GM12878 (cell line): ENCODE data around the gene BNC2. TPM values are rescaled to one million over a fixed set of nuclear protein-coding genes. Genes with fewer than 3 reads are reported as not detected.

Source experiments
- EGR1 ChIP-seq, 2 experiments: IDR thresholded peaks; 1 replicate in 1 of 2; 2 replicates in 1 of 2; pipeline ENCODE4 v1.6.1; 2011 to 2012; ENCODE audit warnings: low read depth in 2 of 2, low read length in 2 of 2, borderline replicate concordance in 1 of 2, mild to moderate bottlenecking in 1 of 2, moderate library complexity in 1 of 2
- FOXK2 ChIP-seq: fragments of 450-650 bp; IDR thresholded peaks from 2 replicates; pipeline ENCODE4 v1.6.1; 2017; ENCODE audit warnings: mild to moderate bottlenecking, moderate library complexity
- RELA ChIP-seq: fragments of 450-650 bp; IDR thresholded peaks from 2 replicates; pipeline ENCODE4 v1.8.0; 2014; ENCODE audit warnings: borderline replicate concordance; ENCODE audit not compliant: partially characterized antibody
- SPI1 ChIP-seq: IDR thresholded peaks from 2 replicates; pipeline ENCODE4 v1.6.1; 2011; ENCODE audit warnings: low read depth, mild to moderate bottlenecking, low read length, moderate library complexity, borderline replicate concordance; ENCODE audit not compliant: insufficient read depth
- SREBF1 ChIP-seq: IDR thresholded peaks from 2 replicates; pipeline ENCODE4 v1.6.1; 2012; ENCODE audit warnings: mild to moderate bottlenecking, low read length
- polyA plus RNA-seq, 11 experiments: library from polyadenylated mRNA; depleted of rRNA in 4 of 11; unstranded in 6 of 11; stranded (reverse) in 5 of 11; fragments of >200 nt; fragmentation: Nextera tagmentation in 4 of 11; fragmentation: Illumina TruSeq in 1 of 11; extraction: Ambion mirVana in 4 of 11; extraction: Trizol in 1 of 11; gene quantifications; 1 replicate in 1 of 11; 2 replicates in 10 of 11; pipeline versions ENCODE4 v1.2.1 to v1.2.3, GENCODE V29; 2011 to 2016; ENCODE audit warnings: inconsistent platforms in 2 of 11, missing spikeins in 2 of 11, low read depth in 1 of 11
- total RNA-seq, 4 experiments: library from RNA; depleted of rRNA in 3 of 4; stranded (reverse); fragments of >200 nt in 3 of 4; fragmentation: Illumina TruSeq in 1 of 4; extraction: Trizol in 1 of 4; gene quantifications; 2 replicates each; pipeline versions ENCODE4 v1.2.1 to v1.2.3, GENCODE V29; 2013 to 2021
- TF ChIP-seq, protein P1 (sequence below): IDR thresholded peaks from 2 replicates; pipeline ENCODE4 v1.6.1; 2012; ENCODE audit warnings: low read depth, low read length, improper control_type of control experiment
- TF ChIP-seq, protein P2 (sequence below): fragments of 450-650 bp; conservative IDR thresholded peaks from 2 replicates; pipeline ENCODE4 v1.6.1; 2017; ENCODE audit warnings: mild to moderate bottlenecking, moderate library complexity
- TF ChIP-seq, protein P3 (sequence below): IDR thresholded peaks from 2 replicates; pipeline ENCODE4 v1.6.1; 2012; ENCODE audit warnings: low read depth, low read length, improper control_type of control experiment
- TF ChIP-seq, protein P4 (sequence below): fragments of 450-650 bp; IDR thresholded peaks from 2 replicates; pipeline ENCODE4 v1.6.1; 2017; ENCODE audit warnings: mild to moderate bottlenecking, low read depth, inconsistent platforms; ENCODE audit not compliant: poor library complexity, severe bottlenecking
- TF ChIP-seq, protein P5 (sequence below): IDR thresholded peaks from 2 replicates; pipeline ENCODE4 v1.6.1; 2011; ENCODE audit warnings: borderline replicate concordance, low read depth, mild to moderate bottlenecking, moderate library complexity, mixed read lengths, low read length; ENCODE audit not compliant: insufficient read depth; ENCODE audit errors: extremely low read length

The BNC2 gene
- total and polyA plus RNA-seq, 10 of the 15 experiments (the other 5 are each of a cell fraction or from before 2014, with no cell fraction given): 0.05 to 14.5 (median 0.26) TPM

DNA sequence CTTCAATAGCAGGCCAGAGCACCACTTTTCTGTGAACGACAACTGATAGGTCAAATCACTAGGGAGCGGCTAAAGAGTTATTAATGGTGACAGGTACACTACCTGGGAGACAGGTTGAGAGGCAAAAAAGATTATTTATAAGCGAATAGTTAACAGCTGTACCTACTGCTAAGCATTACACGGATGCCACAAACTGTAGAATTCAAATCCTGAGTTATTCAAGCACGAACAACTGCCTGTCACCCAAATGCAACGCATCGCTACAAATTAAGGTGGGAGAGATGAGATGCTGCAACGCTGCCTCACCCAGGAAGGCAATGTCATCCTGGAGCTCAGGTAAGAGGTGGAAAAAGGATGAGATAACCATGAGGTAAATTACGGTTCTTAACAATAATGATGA, 342.9 kb downstream of the BNC2 start (continued):
- TF ChIP-seq, protein P1, sequence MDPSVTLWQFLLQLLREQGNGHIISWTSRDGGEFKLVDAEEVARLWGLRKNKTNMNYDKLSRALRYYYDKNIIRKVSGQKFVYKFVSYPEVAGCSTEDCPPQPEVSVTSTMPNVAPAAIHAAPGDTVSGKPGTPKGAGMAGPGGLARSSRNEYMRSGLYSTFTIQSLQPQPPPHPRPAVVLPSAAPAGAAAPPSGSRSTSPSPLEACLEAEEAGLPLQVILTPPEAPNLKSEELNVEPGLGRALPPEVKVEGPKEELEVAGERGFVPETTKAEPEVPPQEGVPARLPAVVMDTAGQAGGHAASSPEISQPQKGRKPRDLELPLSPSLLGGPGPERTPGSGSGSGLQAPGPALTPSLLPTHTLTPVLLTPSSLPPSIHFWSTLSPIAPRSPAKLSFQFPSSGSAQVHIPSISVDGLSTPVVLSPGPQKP: no peak
- TF ChIP-seq FOXK2: no peak
- no peak for TF ChIP-seq SPI1
- TF ChIP-seq EGR1 (IDR thresholded peaks at IDR 0.05; ENCODE audit: borderline replicate concordance in 1 of 2, low read depth in 2 of 2, low read length in 2 of 2): no peak
- TF ChIP-seq, protein P2, sequence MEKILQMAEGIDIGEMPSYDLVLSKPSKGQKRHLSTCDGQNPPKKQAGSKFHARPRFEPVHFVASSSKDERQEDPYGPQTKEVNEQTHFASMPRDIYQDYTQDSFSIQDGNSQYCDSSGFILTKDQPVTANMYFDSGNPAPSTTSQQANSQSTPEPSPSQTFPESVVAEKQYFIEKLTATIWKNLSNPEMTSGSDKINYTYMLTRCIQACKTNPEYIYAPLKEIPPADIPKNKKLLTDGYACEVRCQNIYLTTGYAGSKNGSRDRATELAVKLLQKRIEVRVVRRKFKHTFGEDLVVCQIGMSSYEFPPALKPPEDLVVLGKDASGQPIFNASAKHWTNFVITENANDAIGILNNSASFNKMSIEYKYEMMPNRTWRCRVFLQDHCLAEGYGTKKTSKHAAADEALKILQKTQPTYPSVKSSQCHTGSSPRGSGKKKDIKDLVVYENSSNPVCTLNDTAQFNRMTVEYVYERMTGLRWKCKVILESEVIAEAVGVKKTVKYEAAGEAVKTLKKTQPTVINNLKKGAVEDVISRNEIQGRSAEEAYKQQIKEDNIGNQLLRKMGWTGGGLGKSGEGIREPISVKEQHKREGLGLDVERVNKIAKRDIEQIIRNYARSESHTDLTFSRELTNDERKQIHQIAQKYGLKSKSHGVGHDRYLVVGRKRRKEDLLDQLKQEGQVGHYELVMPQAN: no peak
- no peak for TF ChIP-seq RELA
- TF ChIP-seq, protein P3, sequence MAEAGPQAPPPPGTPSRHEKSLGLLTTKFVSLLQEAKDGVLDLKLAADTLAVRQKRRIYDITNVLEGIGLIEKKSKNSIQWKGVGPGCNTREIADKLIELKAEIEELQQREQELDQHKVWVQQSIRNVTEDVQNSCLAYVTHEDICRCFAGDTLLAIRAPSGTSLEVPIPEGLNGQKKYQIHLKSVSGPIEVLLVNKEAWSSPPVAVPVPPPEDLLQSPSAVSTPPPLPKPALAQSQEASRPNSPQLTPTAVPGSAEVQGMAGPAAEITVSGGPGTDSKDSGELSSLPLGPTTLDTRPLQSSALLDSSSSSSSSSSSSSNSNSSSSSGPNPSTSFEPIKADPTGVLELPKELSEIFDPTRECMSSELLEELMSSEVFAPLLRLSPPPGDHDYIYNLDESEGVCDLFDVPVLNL: no peak
- TF ChIP-seq, protein P4, sequence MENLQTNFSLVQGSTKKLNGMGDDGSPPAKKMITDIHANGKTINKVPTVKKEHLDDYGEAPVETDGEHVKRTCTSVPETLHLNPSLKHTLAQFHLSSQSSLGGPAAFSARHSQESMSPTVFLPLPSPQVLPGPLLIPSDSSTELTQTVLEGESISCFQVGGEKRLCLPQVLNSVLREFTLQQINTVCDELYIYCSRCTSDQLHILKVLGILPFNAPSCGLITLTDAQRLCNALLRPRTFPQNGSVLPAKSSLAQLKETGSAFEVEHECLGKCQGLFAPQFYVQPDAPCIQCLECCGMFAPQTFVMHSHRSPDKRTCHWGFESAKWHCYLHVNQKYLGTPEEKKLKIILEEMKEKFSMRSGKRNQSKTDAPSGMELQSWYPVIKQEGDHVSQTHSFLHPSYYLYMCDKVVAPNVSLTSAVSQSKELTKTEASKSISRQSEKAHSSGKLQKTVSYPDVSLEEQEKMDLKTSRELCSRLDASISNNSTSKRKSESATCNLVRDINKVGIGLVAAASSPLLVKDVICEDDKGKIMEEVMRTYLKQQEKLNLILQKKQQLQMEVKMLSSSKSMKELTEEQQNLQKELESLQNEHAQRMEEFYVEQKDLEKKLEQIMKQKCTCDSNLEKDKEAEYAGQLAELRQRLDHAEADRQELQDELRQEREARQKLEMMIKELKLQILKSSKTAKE: no peak
- no peak for TF ChIP-seq SREBF1
- TF ChIP-seq, protein P5, sequence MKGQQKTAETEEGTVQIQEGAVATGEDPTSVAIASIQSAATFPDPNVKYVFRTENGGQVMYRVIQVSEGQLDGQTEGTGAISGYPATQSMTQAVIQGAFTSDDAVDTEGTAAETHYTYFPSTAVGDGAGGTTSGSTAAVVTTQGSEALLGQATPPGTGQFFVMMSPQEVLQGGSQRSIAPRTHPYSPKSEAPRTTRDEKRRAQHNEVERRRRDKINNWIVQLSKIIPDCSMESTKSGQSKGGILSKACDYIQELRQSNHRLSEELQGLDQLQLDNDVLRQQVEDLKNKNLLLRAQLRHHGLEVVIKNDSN: no peak
